Activated T-helper 1 cell treated with anti-CD3 and anti-CD28 coated beads, Interleukin-2, amount 50 U/mL, for 16 hours (primary cell): ENCODE data around the gene LSM12.
"Not testable (repeated sequence)": the region's sequence is repeated elsewhere in the genome, so short reads cannot be mapped to it uniquely, and the experiment has no call there.

Experiments
- DNase-seq, 2 donors: peaks; one replicate each; pipeline ENCODE4 v3.0.0-alpha.2; 2020; ENCODE audit warnings: low read depth in 1 of 2, low spot score in 1 of 2

Gene LSM12

DNA sequence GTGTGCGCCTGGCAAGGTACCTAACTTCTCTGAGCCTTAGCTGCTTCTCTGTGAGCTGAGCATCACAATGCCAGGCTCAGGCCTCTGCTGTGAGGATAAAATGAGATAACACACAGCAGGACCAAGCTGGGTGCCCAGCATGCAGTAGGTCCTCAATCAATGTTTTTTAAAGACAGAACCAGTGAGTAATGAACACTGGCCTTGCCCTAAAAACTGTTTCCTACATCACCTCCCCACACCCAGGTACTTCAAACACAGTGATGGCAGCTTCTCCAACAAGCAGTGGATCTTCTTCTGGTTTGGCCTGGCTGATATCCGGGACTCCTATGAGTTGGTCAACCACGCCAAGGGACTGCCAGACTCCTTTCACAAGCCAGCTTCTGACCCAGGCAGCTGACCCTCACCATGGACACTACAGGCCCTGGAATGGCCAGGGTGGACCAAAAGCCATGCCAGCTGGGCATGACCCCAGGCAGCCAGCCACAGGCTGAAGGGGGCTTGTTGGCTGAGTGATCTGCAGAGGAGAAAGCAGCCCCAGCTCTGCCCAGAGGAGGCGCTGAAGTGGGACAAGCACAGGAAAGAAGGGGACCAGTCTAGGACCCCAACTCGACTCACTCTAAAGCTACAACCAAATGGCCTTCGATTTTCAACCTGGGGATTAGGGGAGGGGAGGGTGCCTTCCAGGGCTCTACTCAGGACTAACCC is 58.1 kb downstream of the LSM12 start:
- no peak for DNase-seq

DNA sequence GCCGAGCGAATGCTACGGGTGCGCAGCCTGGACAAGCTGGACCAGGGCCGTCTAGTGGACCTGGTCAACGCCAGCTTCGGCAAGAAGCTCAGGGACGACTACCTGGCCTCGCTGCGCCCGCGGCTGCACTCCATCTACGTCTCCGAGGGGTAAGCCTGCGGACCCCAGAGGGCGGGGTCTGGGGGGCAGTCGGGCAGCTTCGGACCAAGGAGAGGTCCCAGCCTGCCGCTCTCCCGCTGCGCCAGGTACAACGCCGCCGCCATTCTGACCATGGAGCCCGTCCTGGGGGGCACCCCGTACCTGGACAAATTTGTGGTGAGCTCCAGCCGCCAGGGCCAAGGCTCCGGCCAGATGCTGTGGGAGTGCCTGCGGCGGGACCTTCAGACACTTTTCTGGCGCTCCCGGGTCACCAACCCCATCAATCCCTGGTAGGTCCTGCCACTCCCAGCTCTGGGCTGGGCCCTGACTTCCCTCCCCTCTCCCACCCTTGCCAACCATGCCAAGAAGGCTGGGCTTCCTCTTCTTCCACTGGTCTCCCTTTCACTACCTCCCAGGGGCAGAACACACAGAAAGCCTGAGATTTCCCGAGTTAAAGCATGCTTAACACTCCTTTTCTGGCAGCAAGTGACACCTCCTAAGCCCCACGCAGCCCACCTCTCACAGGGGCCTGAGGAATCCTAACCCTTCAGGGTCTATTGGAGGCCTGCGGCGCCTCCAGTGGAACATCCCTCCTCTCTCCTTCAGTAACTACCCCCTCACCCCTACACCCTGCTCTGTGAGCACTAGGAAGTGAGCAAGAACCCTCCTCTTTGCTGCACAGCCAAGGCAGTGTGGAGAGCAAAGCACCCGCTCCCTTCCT is 58.9 kb downstream of the LSM12 start:
- no peak for DNase-seq

DNA sequence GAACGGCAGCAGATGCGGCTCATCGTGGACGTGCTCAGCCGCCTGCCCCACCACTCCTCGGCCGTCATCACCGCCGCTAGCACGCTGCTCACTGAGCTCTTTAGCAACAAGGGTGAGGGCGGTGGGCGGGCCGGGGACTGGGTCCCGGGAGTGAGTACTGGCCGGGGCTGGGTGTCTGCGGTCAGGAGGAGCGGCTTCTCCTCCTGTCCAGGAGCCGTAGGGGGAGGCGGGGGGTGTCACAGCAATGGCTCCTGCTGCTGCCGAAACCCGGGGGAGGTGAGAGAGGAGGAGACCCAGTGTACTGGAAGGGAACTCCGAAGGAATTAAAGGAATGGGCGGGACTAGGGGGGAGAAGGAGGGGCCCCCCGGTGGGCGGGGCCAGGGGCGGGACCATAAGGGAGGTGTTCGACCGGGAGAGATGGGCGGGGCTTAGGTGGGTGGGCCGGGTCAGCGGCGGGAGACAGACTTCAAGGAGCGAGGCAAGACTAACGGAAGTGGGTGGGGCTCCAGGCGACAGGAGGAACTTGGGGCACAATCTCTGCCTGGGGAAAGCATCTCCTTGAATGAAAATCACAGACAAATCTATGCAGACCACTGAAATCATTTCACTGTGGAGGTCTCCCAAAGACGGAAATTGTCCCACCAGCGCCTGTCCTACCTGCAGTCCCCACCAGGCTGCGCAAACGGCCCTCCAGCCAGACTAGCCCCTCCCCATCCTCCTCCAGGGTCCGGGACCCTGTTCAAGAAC is 59.7 kb downstream of the LSM12 start:
- peak; percentile 94 to 99 for DNase-seq

DNA sequence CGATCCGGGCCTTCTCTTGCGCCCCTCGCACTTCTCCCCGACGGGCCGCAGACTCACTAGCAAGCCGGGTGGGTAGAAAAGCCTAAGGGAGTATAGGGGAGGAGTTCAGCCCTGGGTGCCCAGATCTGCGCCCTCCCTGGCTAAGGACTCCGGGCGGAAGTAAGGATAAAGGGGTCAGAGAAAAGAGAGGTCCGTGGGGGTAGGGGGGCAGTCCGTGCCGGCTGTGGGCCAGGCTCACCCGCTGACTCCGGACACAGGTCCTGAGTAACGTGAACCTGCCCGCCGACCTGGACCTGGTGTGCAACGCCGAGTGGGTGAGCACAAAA is 60.2 kb downstream of the LSM12 start:
- no peak for DNase-seq

DNA sequence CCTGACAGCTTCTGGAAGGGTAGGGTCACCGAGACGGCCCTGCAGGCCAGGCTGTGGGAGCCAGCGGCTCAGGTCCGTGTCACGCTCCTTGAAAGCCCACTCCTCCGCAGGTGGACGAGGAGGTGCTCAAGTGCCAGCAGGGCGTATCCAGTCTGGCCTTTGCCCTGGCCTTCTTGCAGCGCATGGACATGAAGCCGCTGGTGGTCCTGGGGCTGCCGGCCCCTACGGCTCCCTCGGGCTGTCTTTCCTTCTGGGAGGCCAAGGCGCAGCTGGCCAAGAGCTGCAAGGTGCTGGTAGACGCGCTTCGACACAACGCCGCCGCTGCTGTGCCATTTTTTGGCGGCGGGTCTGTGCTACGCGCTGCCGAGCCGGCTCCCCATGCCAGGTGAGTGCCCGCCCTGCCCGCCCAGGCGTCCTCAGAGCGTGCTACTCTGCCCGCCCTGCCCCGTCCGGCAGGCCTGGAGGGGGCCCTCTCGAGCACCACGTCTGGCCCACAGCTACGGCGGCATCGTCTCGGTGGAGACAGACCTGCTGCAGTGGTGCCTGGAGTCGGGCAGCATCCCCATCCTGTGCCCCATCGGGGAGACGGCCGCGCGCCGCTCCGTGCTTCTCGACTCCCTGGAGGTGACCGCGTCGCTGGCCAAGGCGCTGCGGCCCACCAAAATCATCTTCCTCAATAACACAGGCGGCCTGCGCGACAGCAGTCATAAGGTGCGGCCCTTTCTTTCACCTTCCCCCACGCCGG is 60.8 kb downstream of the LSM12 start:
- peak in 1 of 2 donors; percentile 24 for DNase-seq

DNA sequence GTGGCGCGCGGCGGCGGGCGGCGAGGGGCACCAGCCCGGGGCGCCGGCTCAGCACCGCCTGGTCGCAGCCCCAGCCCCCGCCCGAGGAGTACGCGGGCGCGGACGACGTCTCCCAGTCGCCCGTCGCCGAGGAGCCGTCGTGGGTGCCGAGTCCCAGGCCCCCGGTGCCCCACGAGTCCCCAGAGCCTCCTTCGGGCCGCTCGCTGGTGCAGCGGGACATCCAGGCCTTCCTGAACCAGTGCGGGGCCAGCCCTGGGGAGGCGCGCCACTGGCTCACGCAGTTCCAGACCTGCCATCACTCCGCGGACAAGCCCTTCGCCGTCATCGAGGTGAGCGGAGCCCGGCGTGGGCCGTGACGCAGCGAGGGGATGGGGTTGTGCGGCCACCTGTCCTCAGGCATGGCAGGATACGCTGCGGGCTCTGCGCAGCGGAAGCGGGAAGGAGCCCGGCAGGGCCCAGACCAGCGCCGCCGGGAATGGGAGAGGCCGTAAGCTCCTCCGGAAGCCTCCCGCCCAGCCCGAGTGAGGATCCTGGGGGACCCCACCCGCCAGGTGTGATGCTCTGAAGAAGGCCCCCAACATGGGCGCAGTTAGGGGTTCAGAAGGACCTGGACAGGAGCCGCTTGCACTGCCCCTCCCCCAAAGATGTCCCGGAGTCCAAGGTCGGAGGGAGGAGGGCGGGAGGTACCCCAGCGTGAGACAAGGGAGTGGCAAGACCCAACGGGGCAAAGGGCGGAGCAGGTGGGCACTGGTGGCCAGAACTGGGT is 61.5 kb downstream of the LSM12 start:
- no peak for DNase-seq

DNA sequence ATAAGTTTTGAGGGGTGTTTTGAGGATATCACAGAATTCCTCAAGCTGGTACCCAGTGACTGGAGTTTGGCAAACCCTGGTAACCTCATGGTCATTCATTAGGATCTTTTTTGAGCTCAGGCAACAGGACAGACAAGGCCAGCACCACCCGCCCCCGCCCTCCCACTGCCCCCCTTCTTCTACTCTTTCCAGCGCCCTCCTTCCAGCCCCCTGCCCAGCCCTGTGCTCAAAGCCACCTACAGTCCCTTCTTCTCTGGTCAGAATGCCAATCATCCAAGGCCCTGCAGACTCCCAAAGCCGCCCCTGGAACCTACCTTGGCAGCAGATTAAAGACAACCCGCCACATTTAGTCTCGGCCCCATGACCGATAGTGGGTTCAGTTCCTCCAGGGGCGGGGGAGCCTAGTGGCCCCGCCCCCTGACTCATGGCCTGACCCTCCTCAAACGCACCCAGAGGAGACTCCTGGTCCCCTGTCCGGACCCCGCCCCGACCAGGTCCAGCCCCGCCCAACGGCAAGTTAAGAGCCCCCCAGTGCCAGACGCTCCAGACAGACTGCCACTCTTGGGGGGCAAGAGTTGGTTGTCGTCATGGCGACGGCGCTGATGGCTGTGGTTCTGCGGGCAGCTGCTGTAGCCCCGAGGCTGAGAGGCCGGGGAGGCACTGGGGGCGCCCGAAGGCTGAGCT is 62.3 kb downstream of the LSM12 start, which contains the start of gene NAGS:
TSS of gene NAGS (plus strand) at position 546 of the 684 bp plus-strand sequence. CDS start at position 588, 42 bp downstream.
- DNase-seq: no peak

DNA sequence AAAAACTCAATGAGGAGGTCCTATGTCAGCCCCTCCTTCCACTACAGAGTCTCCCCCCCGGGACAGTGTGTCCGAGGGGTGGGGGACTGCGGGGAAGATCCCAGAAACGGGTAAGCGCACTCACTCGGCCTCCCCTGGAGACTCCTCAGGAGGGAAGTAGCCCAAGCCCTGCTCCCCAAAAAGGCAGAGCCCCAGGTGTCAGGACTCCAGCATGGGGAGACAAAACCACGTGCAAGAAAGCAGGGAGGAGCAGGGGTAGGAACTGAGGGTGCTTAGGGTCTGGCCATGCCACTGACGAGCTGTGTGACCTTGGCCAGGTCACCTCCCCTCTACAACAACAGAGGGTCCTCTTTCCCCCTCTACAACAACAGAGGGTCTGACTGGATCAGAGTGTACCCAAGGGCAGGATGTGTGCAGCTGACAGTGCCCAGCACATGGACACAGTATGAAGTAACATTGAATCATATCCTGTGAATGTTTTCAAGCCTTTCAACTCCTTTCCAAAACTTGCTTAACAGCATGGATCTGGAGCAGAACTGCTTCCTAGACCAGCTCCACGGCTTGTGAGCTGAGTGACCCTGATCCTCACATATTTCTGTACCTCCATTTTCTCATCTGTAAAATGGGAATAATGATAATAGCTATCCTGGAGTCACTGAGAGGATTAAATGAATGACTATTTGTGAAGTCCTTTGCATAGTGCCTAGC is 64.2 kb downstream of the LSM12 start:
- no peak for DNase-seq

DNA sequence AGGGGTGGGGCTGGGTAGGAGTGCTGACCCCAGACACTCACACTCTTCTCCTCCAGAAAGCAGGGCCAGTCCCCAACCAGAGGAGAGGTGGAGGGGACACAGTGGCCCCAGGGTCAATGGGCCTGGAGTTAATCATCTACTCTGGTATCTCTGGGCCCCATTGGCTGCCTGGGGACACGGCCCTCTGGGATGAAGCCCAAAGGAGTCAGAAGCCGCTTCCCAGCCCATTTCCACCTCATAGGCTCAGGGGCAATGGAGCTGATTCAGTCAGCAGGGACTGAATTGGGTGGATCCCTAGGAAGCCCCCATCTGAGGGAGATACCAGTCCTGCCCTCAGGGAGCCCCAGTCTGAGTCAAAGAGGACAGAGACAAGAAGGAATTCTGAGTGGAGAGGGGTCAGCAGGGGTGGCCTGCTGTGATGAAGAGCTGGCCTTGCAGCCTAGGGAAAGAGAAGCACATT is 65.0 kb downstream of the LSM12 start:
- no peak for DNase-seq

DNA sequence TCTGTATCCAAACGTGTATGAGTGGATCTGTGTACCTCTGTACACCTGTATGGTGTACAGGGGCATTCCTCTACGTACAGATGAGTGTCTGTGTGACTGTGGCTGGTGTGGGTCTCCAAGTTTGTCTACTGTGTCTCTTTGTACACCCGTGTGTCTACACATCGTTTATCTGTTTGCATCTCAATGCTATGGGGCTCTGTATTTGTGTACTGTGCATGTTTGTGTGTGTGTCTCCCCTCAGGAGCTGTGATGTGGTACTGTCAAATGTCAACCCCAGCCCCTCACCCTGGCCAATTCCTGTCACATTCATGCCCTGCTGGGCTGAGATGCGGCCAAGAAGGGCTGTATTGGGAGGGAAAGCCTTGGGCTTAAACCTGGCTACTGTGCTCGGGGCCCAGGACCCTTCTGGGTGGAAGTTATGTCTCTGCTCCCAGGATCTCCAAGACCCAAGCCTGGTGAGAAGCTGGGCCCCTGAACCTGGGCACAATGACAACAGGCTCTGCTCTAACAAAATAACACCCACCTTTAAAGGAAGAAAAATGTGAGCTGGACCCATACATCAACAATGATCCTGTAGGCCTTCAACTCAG is 65.5 kb downstream of the LSM12 start:
- DNase-seq: no peak

DNA sequence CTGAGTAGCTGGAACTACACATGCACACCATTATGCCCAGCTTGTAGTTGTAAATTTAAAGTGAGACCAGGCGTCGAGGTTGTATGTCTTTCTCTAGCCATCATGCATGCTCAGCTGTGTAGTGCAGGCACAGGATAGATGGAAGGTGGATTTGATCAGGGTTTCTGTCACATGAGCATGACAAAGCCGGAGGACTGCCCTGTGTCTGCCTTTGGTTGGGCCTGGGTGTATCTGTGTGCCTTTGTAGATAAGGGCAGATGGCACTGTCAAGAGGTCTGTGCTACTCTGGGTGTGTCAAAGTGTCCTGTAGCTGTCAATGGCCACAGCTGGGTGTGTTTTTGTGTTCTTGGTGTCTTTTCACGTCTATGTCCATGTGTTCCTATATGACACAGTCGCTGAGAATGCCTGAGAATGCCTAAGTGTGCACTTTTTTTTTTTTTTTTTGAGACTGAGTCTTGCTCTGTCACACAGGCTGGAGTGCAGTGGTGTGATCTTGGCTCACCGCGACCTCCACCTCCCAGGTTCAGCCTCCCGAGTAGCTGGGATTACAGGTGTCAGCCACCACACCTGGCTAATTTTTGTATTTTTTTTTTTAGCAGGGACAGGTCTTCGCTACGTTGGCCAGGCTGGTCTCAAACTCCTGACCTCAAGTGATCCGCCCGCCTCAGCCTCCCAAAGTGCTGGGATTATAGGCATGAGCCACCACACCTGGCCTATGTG is 66.2 kb downstream of the LSM12 start:
- no peak for DNase-seq

DNA sequence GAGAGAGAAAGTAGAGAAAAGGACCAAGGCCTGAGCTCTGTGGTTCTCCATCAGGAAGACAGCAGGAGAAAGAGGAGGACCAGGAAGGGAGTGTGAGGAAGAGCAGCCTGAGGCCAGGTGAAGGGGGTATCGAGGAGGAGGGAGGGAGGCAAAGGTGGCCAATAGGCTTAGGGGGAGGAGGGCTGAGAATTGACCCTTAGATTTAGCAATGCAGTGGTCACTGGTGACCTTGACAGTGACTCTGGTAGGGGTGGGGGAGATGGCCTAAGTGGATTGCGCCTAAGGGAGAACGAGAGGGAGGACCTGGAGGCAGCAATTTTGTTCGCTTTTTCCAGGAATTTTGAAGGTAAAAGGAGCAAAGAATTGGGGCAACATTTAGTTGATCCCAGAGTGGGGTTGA is 67.4 kb downstream of the LSM12 start:
- DNase-seq: no peak

DNA sequence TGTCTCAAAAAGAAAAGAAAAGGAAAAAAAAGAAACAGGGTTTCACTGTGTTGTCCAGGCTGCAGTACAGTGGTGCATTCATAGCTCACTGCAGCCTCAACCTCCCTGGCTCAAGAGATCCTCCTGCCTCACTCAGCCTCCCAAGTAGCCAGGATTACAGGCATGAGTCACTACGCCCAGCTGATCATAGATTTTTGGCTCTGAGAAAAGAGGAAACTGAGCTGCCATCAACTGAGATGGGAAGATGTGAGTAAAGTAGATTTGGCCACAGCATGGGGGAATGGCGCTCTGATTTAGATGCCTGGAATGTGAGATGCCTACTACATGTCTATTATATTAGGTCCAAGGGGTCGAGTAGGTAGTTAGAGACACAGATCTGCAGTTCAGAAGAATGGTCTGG is 67.9 kb downstream of the LSM12 start:
- no peak for DNase-seq

DNA sequence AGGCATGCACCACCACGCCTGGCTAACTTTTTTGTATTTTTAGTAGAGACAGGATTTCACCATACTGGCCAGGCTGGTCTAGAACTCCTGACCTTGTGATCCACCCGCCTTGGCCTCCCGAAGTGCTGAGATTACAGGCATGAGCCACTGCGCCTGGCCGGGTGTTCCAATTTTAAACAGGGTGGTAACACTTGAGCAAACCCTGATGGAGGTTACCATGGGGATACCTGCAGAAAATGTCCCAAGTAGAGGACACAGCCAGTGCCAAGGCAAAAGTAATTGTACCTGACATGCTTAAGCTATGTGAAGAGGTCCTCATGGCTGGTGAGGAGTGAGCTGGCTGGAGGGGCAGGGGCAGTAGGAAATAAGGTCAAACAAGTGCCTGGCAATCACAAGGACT is 69.3 kb downstream of the LSM12 start:
- DNase-seq: not testable (repeated sequence)

DNA sequence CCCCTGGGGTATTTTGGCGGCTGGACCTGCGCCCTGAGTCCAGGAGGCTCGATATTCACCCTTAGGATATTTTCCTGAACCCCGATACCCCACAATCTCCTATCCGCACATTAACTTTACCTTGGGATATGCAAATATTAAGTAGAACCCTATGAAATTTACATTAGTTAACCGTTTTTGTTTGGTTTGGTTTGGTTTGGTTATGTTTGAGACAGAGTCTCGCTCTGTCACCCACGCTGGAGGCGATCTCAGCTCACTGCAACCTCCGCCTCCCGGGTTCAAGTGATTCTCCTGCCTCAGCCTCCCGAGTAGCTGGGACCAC is 71.4 kb downstream of the LSM12 start:
- no peak for DNase-seq

DNA sequence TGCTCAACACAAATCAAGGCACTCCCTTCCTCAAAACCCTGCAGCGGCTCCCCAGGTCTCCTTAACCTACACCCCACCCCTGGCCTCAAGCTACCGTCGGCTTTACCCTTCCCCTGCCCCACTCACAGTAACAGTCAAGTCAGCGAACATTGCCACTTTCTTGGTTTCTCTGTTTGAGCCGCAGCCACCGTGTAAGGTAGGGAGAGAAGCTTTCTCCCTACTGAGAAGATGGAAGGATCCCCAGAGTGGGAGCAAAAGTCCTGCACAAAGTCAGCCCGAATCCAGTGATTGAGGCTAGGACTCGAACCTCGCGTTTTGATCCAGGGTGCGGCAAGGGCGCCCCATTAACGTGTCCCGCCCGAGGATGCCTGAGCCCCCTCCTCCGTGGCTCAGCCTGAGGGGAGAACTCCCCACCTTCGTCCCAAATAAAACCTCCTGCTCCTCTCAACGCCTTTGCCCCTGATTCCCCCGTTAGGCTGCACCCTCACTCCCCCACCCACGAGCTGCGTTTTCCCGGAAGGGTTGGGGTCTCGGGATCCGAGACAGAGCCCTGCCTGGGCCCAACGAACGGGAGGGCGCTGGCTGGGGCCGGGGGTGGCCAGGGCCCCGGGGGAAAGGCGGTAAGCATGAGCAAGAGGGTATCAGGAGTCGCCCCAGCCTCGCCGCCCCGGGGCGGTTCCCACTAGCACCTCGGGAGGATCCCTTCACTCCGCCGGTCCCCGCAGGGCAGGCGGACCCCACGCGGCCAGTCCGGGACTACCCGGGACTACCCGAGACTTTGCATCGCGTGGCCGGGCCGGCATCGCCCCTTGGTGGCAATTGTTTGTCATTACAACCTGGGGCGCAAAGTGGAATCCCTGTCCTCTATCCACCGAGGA is 72.0 kb downstream of the LSM12 start:
- peak; percentile 38 to 47 for DNase-seq

DNA sequence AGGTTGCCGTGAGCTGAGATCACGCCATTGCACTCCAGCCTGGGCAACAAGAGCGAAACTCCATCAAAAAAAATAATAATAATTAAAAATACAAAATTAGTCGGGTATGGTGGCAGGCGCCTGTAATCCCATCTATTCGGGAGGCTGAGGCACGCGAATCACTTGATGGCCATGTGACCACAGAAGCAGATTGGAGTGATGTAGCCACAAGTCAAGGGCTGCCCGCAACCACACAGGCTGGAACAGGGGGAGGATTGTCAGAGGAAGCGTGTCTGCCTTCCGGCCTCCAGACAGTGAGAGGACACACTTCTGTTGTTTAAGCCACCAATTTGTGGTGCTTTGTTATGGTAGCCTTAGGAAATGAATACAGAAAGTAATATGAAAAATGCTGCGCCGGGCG is 73.8 kb downstream of the LSM12 start:
- no peak for DNase-seq
